OCI-LY7 (cell line): ENCODE measurements around the gene AARS1. TPM values are rescaled to one million over a fixed set of nuclear protein-coding genes. Genes with fewer than 3 reads are reported as not detected.

Experiments used
- BruUV-seq: library from RNA; stranded (reverse); fragments of 400-500 nt; replicated peaks from 2 replicates; lab custom pipeline; 2021; lab: Mats Ljungman, UMichigan
- CTCF ChIA-PET: fragments of 300-600 bp; sonication (Branson Sonifier 250); formaldehyde crosslinking; loops from one replicate; lab custom pipeline; 2022; ENCODE audit warnings: antibody characterized with exemption; ENCODE audit not compliant: unreplicated experiment; lab: Charles Lee
- POLR2A ChIA-PET: fragments of 300-600 bp; sonication (Branson Sonifier 250); formaldehyde crosslinking; loops from one replicate; lab custom pipeline; 2022; ENCODE audit warnings: antibody characterized with exemption; lab: Charles Lee
- DNase-seq: peaks from one replicate; pipeline ENCODE4 v3.0.0-alpha.2; 2015; ENCODE audit warnings: low spot score
- H2AFZ ChIP-seq: fragments of 200-600 bp; sonication (generic), shearing (Covaris generic); 2 replicates; pipeline ENCODE4 v1.6.1; 2014; ENCODE audit warnings: mild to moderate bottlenecking, antibody characterized with exemption, low read length, moderate library complexity
- H3K27ac ChIP-seq: fragments of 200-600 bp; sonication (generic); 2 replicates; pipeline ENCODE4 v1.5.1; 2014; ENCODE audit warnings: mixed run types, low read depth, mild to moderate bottlenecking, moderate library complexity, low read length, inconsistent platforms; ENCODE audit not compliant: poor library complexity, severe bottlenecking
- H3K36me3 ChIP-seq: fragments of 200-600 bp; sonication (generic); 2 replicates; pipeline ENCODE4 v1.6.1; 2014; ENCODE audit warnings: mild to moderate bottlenecking, antibody characterized with exemption, low read length, moderate library complexity, mixed read lengths; ENCODE audit not compliant: insufficient read depth
- H3K4me1 ChIP-seq: fragments of 200-600 bp; sonication (generic); 2 replicates; pipeline ENCODE4 v1.5.1; 2014; ENCODE audit warnings: mild to moderate bottlenecking, low read length; ENCODE audit not compliant: insufficient read depth, poor library complexity, severe bottlenecking
- H3K4me2 ChIP-seq: fragments of 200-600 bp; sonication (generic); 2 replicates; pipeline ENCODE4 v1.6.1; 2014; ENCODE audit warnings: mild to moderate bottlenecking, low read length
- H3K4me3 ChIP-seq: fragments of 200-600 bp; sonication (generic); 2 replicates; pipeline ENCODE4 v1.5.1; 2014; ENCODE audit warnings: mild to moderate bottlenecking, low read depth, low read length; ENCODE audit not compliant: poor library complexity, severe bottlenecking
- H3K79me2 ChIP-seq: fragments of 200-600 bp; sonication (generic); 2 replicates; pipeline ENCODE4 v1.6.1; 2016; ENCODE audit warnings: low read depth, mild to moderate bottlenecking, low read length, moderate library complexity, mixed read lengths; ENCODE audit not compliant: insufficient read depth
- H3K9me2 ChIP-seq: fragments of 200-600 bp; sonication (generic); 2 replicates; pipeline ENCODE4 v1.6.1; 2016; ENCODE audit warnings: mild to moderate bottlenecking, low read length, mixed read lengths; ENCODE audit not compliant: insufficient read depth
- H3K9me3 ChIP-seq: fragments of 200-600 bp; sonication (generic); 2 replicates; pipeline ENCODE4 v1.6.1; 2014; ENCODE audit warnings: mild to moderate bottlenecking, mixed run types, low read length, mixed read lengths
- H4K20me1 ChIP-seq: fragments of 200-600 bp; sonication (generic); 2 replicates; pipeline ENCODE4 v1.6.1; 2014; ENCODE audit warnings: mild to moderate bottlenecking, antibody characterized with exemption, low read length, moderate library complexity, mixed read lengths; ENCODE audit not compliant: insufficient read depth
- CTCF ChIP-seq: fragments of 200-600 bp; sonication (generic); conservative IDR thresholded peaks from 2 replicates; pipeline ENCODE4 v1.5.1; 2014; ENCODE audit warnings: mild to moderate bottlenecking, antibody characterized with exemption, low read length, moderate library complexity, mixed read lengths
- EZH2phosphoT487 ChIP-seq: fragments of 200-600 bp; sonication (generic); IDR thresholded peaks from 2 replicates; pipeline ENCODE4 v1.6.1; 2018; ENCODE audit warnings: low read depth, borderline replicate concordance, mild to moderate bottlenecking, mixed run types, antibody characterized with exemption, low read length, moderate library complexity, mixed read lengths
- intact Hi-C: fragments of 100-400 bp; cut with micrococcal nuclease; formaldehyde crosslinking; loops from one replicate; pipeline ENCODE4 v1.10.0; 2022; ENCODE audit not compliant: unreplicated experiment
- total RNA-seq, 2 experiments: library from RNA; depleted of rRNA in 1 of 2; stranded (reverse); fragments of >200 nt in 1 of 2; shearing (Covaris generic) in 1 of 2; gene quantifications; 2 replicates each; pipeline ENCODE4 v1.2.3, GENCODE V29; 2014 to 2022

AARS1 gene
- total RNA-seq, 2 experiments from 2014 or later, result 182 to 259 TPM

GRCh38 chr16:70253291-70254106, 35.8 kb downstream of the AARS1 start:
- H3K79me2 ChIP-seq, result peaks cover 28% of the 10 kb centered on the region
- H2AFZ ChIP-seq, result no peak overlapping the region
- TF ChIP-seq CTCF (peak; percentile 70), EZH2phosphoT487 (no peak)
- H3K9me3 ChIP-seq, result no peaks in the 10 kb centered on the region
- DNase-seq, result peak; percentile 50
- H3K27ac ChIP-seq, result no peak overlapping the region
- intact Hi-C loops, result no loop called here
- H3K4me2 ChIP-seq, result no peak overlapping the region
- ChIA-PET CTCF (no interaction called here), POLR2A (interaction anchor here (0.7 kb wide), 1 partner anchor 33 kb away, joined by 3 read pairs; no protein-coding TSS in a partner anchor)
- H3K4me1 ChIP-seq, result peaks cover 11% of the 10 kb centered on the region
- no peaks in the 10 kb centered on the region for H4K20me1 ChIP-seq
- no TSS peak for BruUV-seq
- H3K36me3 ChIP-seq, result peaks cover 86% of the 10 kb centered on the region
- no peak overlapping the region for H3K4me3 ChIP-seq
- H3K9me2 ChIP-seq, result no peaks in the 10 kb centered on the region

- Histone ChIP-seq H3K4me2 (no peak overlapping the region), H2AFZ (no peak overlapping the region), H3K4me1 (peaks cover 11% of the 10 kb centered on the region), H3K36me3 (peaks cover 80% of the 10 kb centered on the region), H3K9me2 (no peaks in the 10 kb centered on the region), H3K27ac (no peak overlapping the region), H3K9me3 (no peaks in the 10 kb centered on the region), H3K79me2 (peaks cover 38% of the 10 kb centered on the region), H3K4me3 (peak overlapping the region; percentile 91), H4K20me1 (no peaks in the 10 kb centered on the region)
- TSS peak; percentile 27 for BruUV-seq
- peak; percentile 13 for DNase-seq
- TF ChIP-seq CTCF (peak; percentile 71), EZH2phosphoT487 (no peak)
- intact Hi-C loops, result no loop called here
- ChIA-PET CTCF (no interaction called here), POLR2A (no interaction called here)
Observed at GRCh38 chr16:70252355-70252988, 36.8 kb downstream of the AARS1 start.
